ENCODE data around the gene ATP2B1.

The ATP2B1 gene

DNA sequence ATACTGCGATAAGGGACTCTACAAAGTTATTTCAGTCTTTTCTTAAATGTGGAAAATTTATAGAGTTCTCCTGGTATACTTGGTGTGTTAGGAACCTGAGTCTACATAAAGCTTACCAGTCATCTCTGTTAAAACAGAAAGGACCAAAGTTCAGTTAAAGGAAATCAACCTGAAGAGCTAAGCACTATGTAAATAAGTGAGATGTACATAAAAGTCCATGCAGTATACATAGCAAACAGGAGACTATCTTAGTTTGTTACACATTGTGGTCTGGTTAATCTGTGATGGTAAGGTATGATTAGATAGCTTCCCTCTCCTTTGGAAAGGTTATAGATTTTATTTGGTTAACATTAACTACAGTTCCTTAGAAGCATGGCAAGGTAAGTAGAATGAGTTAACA lies 75.9 kb downstream of the ATP2B1 start:
- H3K4me1 ChIP-seq (ENCODE audit: control insufficient read depth, insufficient read depth, low read length) = no peaks in the 10 kb centered on the region
- peaks cover 9 to 26% of the 10 kb centered on the region in 2 experiments for H3K36me3 ChIP-seq (ENCODE audit: control insufficient read depth in 2 of 2, insufficient read depth in 1 of 2, low read length in 2 of 2)
- no peak overlapping the region for H3K27ac ChIP-seq (ENCODE audit: extremely low read depth, low read depth, low read length)
- ChIA-PET POLR2A (no interaction called here), CTCF (no interaction called here)
- H3K9me3 ChIP-seq (ENCODE audit: control insufficient read depth, insufficient read depth, low read depth, low read length) = no peaks in the 10 kb centered on the region
- no peak overlapping the region for H3K4me3 ChIP-seq (ENCODE audit: low read depth, low read length)
- TF ChIP-seq, protein P1, sequence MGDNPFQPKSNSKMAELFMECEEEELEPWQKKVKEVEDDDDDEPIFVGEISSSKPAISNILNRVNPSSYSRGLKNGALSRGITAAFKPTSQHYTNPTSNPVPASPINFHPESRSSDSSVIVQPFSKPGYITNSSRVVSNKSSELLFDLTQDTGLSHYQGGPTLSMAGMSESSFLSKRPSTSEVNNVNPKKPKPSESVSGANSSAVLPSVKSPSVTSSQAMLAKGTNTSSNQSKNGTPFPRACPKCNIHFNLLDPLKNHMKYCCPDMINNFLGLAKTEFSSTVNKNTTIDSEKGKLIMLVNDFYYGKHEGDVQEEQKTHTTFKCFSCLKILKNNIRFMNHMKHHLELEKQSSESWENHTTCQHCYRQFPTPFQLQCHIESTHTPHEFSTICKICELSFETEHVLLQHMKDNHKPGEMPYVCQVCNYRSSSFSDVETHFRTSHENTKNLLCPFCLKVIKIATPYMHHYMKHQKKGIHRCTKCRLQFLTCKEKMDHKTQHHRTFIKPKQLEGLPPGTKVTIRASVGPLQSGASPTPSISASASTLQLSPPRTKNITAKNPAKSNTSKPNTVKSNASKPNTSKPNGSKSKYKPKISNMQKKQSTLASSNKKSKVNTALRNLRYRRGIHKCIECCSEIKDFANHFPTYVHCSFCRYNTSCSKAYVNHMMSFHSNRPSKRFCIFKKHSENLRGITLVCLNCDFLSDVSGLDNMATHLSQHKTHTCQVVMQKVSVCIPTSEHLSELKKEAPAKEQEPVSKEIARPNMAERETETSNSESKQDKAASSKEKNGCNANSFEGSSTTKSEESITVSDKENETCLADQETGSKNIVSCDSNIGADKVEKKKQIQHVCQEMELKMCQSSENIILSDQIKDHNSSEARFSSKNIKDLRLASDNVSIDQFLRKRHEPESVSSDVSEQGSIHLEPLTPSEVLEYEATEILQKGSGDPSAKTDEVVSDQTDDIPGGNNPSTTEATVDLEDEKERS (tag by site-specific recombination; IDR thresholded peaks at IDR 0.05) = no peak
- TF ChIP-seq, protein P2, sequence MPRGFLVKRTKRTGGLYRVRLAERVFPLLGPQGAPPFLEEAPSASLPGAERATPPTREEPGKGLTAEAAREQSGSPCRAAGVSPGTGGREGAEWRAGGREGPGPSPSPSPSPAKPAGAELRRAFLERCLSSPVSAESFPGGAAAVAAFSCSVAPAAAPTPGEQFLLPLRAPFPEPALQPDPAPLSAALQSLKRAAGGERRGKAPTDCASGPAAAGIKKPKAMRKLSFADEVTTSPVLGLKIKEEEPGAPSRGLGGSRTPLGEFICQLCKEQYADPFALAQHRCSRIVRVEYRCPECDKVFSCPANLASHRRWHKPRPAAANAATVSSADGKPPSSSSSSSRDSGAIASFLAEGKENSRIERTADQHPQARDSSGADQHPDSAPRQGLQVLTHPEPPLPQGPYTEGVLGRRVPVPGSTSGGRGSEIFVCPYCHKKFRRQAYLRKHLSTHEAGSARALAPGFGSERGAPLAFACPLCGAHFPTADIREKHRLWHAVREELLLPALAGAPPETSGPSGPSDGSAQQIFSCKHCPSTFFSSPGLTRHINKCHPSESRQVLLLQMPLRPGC (tag by site-specific recombination; IDR thresholded peaks at IDR 0.05) = no peak
- TF ChIP-seq KLF8 (tag by site-specific recombination; IDR thresholded peaks at IDR 0.05) (no peak), ZFP41 (tag by site-specific recombination; IDR thresholded peaks at IDR 0.05; ENCODE audit: borderline replicate concordance) (no peak), ZIC2 (tag by site-specific recombination; IDR thresholded peaks at IDR 0.05) (no peak), ZNF776 (tag by site-specific recombination; IDR thresholded peaks at IDR 0.05; ENCODE audit: borderline replicate concordance) (no peak), ZNF10 (tag by site-specific recombination; IDR thresholded peaks at IDR 0.05) (no peak), ZNF510 (tag by site-specific recombination; IDR thresholded peaks at IDR 0.05; ENCODE audit: insufficient replicate concordance) (no peak), GFI1B (tag by site-specific recombination; IDR thresholded peaks at IDR 0.05) (no peak), ZFP37 (tag by site-specific recombination; IDR thresholded peaks at IDR 0.05) (no peak), SP3 (tag by site-specific recombination; IDR thresholded peaks at IDR 0.05) (no peak), ZNF214 (tag by site-specific recombination; IDR thresholded peaks at IDR 0.05; ENCODE audit: borderline replicate concordance) (no peak), ZNF76 (tag by site-specific recombination; IDR thresholded peaks at IDR 0.05; ENCODE audit: borderline replicate concordance, low read depth) (no peak), ZNF623 (tag by site-specific recombination; IDR thresholded peaks at IDR 0.05) (no peak), ZNF175 (tag by site-specific recombination; IDR thresholded peaks at IDR 0.05) (no peak), ZNF596 (tag by site-specific recombination; IDR thresholded peaks at IDR 0.05) (no peak), ZSCAN30 (tag by site-specific recombination; IDR thresholded peaks at IDR 0.05) (no peak)

DNA sequence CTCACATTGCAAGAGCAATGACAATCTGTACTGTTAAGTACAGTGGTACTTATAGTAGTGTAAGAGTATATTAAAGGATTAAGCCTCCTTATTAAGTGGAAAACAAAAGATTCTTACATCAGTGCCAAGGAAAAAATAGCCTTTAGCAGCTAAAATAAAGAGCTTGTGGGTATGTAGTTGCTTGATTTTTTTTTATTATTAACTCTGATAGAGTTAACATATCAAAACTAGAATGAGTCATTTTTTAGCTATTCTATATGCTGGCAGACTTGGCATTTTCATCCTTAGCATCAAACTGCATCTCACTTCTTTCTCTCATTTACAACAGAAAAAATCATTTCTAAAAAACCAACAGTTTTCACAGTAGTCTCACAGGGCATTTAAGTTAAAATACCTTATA lies 86.5 kb downstream of the ATP2B1 start:
- CTCF ChIA-PET = no interaction called here

More for the DNA sequence above, 86.5 kb downstream of the ATP2B1 start:
- peaks cover 4 to 22% of the 10 kb centered on the region in 2 experiments for H3K36me3 ChIP-seq (ENCODE audit: control insufficient read depth in 2 of 2, insufficient read depth in 1 of 2, low read length in 2 of 2)
- no peak overlapping the region for H3K27ac ChIP-seq (ENCODE audit: extremely low read depth, low read depth, low read length)
- POLR2A ChIA-PET = no interaction called here
- no peak overlapping the region for H3K4me3 ChIP-seq (ENCODE audit: low read depth, low read length)
- H3K4me1 ChIP-seq (ENCODE audit: control insufficient read depth, insufficient read depth, low read length) = no peaks in the 10 kb centered on the region
- no peak for TF ChIP-seq ZNF529 (tag by site-specific recombination; IDR thresholded peaks at IDR 0.05; ENCODE audit: insufficient replicate concordance)
- no peak for TF ChIP-seq KLF1 (tag by site-specific recombination; IDR thresholded peaks at IDR 0.05)
- TF ChIP-seq, protein P3, sequence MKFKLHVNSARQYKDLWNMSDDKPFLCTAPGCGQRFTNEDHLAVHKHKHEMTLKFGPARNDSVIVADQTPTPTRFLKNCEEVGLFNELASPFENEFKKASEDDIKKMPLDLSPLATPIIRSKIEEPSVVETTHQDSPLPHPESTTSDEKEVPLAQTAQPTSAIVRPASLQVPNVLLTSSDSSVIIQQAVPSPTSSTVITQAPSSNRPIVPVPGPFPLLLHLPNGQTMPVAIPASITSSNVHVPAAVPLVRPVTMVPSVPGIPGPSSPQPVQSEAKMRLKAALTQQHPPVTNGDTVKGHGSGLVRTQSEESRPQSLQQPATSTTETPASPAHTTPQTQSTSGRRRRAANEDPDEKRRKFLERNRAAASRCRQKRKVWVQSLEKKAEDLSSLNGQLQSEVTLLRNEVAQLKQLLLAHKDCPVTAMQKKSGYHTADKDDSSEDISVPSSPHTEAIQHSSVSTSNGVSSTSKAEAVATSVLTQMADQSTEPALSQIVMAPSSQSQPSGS (tag by site-specific recombination; IDR thresholded peaks at IDR 0.05; ENCODE audit: low read depth) = no peak
- no peak for TF ChIP-seq KLF9 (tag by site-specific recombination; IDR thresholded peaks at IDR 0.05; ENCODE audit: low read depth)
- TF ChIP-seq ZNF214 (tag by site-specific recombination; IDR thresholded peaks at IDR 0.05; ENCODE audit: borderline replicate concordance) = no peak
- TF ChIP-seq REPIN1 (tag by site-specific recombination; IDR thresholded peaks at IDR 0.05; ENCODE audit: low read depth) = no peak
- TF ChIP-seq, protein P4, sequence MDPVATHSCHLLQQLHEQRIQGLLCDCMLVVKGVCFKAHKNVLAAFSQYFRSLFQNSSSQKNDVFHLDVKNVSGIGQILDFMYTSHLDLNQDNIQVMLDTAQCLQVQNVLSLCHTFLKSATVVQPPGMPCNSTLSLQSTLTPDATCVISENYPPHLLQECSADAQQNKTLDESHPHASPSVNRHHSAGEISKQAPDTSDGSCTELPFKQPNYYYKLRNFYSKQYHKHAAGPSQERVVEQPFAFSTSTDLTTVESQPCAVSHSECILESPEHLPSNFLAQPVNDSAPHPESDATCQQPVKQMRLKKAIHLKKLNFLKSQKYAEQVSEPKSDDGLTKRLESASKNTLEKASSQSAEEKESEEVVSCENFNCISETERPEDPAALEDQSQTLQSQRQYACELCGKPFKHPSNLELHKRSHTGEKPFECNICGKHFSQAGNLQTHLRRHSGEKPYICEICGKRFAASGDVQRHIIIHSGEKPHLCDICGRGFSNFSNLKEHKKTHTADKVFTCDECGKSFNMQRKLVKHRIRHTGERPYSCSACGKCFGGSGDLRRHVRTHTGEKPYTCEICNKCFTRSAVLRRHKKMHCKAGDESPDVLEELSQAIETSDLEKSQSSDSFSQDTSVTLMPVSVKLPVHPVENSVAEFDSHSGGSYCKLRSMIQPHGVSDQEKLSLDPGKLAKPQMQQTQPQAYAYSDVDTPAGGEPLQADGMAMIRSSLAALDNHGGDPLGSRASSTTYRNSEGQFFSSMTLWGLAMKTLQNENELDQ (tag by site-specific recombination; IDR thresholded peaks at IDR 0.05; ENCODE audit: low read depth) = no peak
- TF ChIP-seq, protein P5, sequence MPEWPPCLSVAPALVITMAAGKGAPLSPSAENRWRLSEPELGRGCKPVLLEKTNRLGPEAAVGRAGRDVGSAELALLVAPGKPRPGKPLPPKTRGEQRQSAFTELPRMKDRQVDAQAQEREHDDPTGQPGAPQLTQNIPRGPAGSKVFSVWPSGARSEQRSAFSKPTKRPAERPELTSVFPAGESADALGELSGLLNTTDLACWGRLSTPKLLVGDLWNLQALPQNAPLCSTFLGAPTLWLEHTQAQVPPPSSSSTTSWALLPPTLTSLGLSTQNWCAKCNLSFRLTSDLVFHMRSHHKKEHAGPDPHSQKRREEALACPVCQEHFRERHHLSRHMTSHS (tag by site-specific recombination; IDR thresholded peaks at IDR 0.05) = no peak
- no peaks in the 10 kb centered on the region for H3K9me3 ChIP-seq (ENCODE audit: control insufficient read depth, insufficient read depth, low read depth, low read length)

Measured in HEK293 (cell line).